HepG2 (cell line): ENCODE results near the gene ACBD7. TPM values are rescaled to one million over a fixed set of nuclear protein-coding genes. Genes with fewer than 3 reads are reported as not detected.

ENCODE experiments used
- ARNTL ChIP-seq: sonication (generic); formaldehyde crosslinking; IDR thresholded peaks from 2 replicates; pipeline ENCODE4 v1.4.0; 2020; ENCODE audit warnings: mild to moderate bottlenecking, missing genetic modification reagents
- FOXK2 ChIP-seq: fragments of 450-650 bp; IDR thresholded peaks from 2 replicates; pipeline ENCODE4 v1.6.1; 2016
- HOXA9 ChIP-seq: sonication (generic); formaldehyde crosslinking; IDR thresholded peaks from 2 replicates; pipeline ENCODE4 v1.8.1; 2022; ENCODE audit warnings: missing genetic modification reagents, mild to moderate bottlenecking, moderate library complexity, borderline replicate concordance
- JARID2 ChIP-seq: sonication (generic); formaldehyde crosslinking; IDR thresholded peaks from 2 replicates; pipeline ENCODE4 v1.8.1; 2023; ENCODE audit warnings: missing genetic modification reagents, inconsistent platforms; ENCODE audit not compliant: insufficient replicate concordance
- NCOA2 ChIP-seq: sonication (generic); formaldehyde crosslinking; IDR thresholded peaks from 2 replicates; pipeline ENCODE4 v1.8.0; 2022; ENCODE audit warnings: inconsistent platforms
- RCOR2 ChIP-seq: IDR thresholded peaks from 2 replicates; pipeline ENCODE4 v1.6.1; 2016; ENCODE audit warnings: missing biosample characterization, missing genetic modification reagents
- SALL2 ChIP-seq: sonication (generic); formaldehyde crosslinking; IDR thresholded peaks from 2 replicates; pipeline ENCODE4 v1.8.1; 2023; ENCODE audit warnings: mild to moderate bottlenecking, missing genetic modification reagents, inconsistent platforms
- SOX5 ChIP-seq: IDR thresholded peaks from 2 replicates; pipeline ENCODE4 v1.6.1; 2016; ENCODE audit warnings: borderline replicate concordance
- TCF7 ChIP-seq: sonication (generic); IDR thresholded peaks from 2 replicates; pipeline ENCODE4 v1.6.1; 2016; ENCODE audit warnings: antibody characterized with exemption, low read depth
- YEATS4 ChIP-seq: sonication (generic); formaldehyde crosslinking; IDR thresholded peaks from 2 replicates; pipeline ENCODE4 v1.4.0; 2020; ENCODE audit warnings: missing genetic modification reagents, borderline replicate concordance
- ZNF138 ChIP-seq: sonication (generic); formaldehyde crosslinking; IDR thresholded peaks from 2 replicates; pipeline ENCODE4 v1.5.0; 2020; ENCODE audit warnings: mild to moderate bottlenecking, low read depth, missing genetic modification reagents
- ZNF160 ChIP-seq: sonication (generic); formaldehyde crosslinking; IDR thresholded peaks from 2 replicates; pipeline ENCODE4 v1.8.0; 2022; ENCODE audit warnings: mild to moderate bottlenecking, inconsistent platforms, missing genetic modification reagents
- ZNF256 ChIP-seq: sonication (generic); formaldehyde crosslinking; conservative IDR thresholded peaks from 2 replicates; pipeline ENCODE4 v1.4.0; 2020; ENCODE audit warnings: missing genetic modification reagents
- ZNF556 ChIP-seq: sonication (generic); formaldehyde crosslinking; IDR thresholded peaks from 2 replicates; pipeline ENCODE4 v1.4.0; 2020; ENCODE audit warnings: mild to moderate bottlenecking, missing genetic modification reagents, borderline replicate concordance
- ZNF724P ChIP-seq: sonication (generic); formaldehyde crosslinking; IDR thresholded peaks from 2 replicates; pipeline ENCODE4 v1.8.0; 2022; ENCODE audit warnings: missing genetic modification reagents, borderline replicate concordance
- polyA plus RNA-seq, 8 experiments: library from polyadenylated mRNA; depleted of rRNA in 3 of 8; stranded (reverse) in 7 of 8; unstranded in 1 of 8; fragments of >200 nt; fragmentation: Illumina TruSeq in 4 of 8; extraction: Trizol in 4 of 8; gene quantifications; 2 replicates each; pipeline versions ENCODE4 v1.2.1 to v1.2.3, GENCODE V29; 2011 to 2016; ENCODE audit warnings: low read depth in 4 of 8, missing spikeins in 1 of 8, mixed read lengths in 1 of 8; ENCODE audit not compliant: insufficient read depth in 1 of 8
- total RNA-seq, 5 experiments: library from RNA; depleted of rRNA; stranded (reverse); fragments of >200 nt; fragmentation: Illumina TruSeq; extraction: Trizol; gene quantifications; 2 replicates each; pipeline ENCODE4 v1.2.3, GENCODE V29; 2016; ENCODE audit warnings: low read depth in 1 of 5
- TF ChIP-seq, protein P1 (sequence below): sonication (generic); formaldehyde crosslinking; IDR thresholded peaks from 2 replicates; pipeline ENCODE4 v1.5.1; 2020; ENCODE audit warnings: missing genetic modification reagents, mild to moderate bottlenecking, borderline replicate concordance
- TF ChIP-seq, protein P2 (sequence below): sonication (generic); formaldehyde crosslinking; IDR thresholded peaks from 2 replicates; pipeline ENCODE4 v1.8.0; 2022; ENCODE audit warnings: mild to moderate bottlenecking, missing genetic modification reagents
- TF ChIP-seq, protein P3 (sequence below): sonication (generic); formaldehyde crosslinking; IDR thresholded peaks from 2 replicates; pipeline ENCODE4 v1.4.0; 2020; ENCODE audit warnings: missing genetic modification reagents
- TF ChIP-seq, protein P4 (sequence below): sonication (generic); formaldehyde crosslinking; IDR thresholded peaks from 2 replicates; pipeline ENCODE4 v1.8.0; 2022; ENCODE audit warnings: mild to moderate bottlenecking, missing genetic modification reagents; ENCODE audit not compliant: insufficient replicate concordance

Gene ACBD7
- total and polyA plus RNA-seq, 2 of the 13 experiments (the other 11 are each of a cell fraction or from before 2014, with no cell fraction given): 1.4 to 2.6 TPM

DNA sequence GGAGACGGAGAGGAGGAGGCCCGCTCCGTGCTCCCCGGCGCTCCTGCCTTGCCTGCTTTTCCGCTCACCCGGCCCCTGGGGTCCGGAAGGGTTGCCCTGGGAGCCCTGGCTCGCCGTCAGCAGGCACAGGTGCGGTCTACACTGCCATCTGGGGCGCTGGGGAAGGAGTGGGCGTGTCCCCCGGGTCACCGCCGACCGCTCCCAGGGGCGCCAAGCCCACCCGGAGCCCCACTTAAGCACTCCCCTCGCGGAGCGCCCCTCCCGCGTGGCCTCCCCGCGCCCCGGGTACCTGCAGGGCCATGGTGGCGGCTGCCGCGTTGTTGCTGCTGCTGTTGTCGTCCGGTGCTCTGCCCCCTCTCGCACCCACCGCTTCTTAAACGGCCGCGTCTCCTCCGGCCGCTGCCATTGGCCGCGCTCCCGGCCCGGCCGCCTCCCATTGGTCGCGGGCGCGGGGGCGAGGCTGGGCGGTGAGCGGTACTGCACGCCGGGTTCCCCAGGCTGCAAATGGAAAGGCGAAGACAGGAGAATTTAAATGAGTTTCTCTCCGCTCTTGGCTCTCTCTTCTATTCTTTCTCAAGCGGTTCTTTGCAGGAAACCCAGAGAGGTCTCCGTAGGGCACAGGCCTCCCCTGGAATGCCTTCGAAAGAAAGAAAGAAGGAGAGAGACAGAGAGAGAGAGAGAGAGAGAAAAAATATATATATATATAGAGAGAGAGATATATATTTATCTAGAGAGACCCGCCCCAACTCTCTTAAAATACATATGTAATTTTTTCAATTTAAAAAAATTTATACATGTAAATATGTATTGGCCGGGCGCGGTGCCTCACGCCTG, at the start of gene ACBD7 (continued):
- TF ChIP-seq SOX5 (CRISPR knock-in tag) (no peak), ZNF724P (CRISPR knock-in tag) (peak; percentile 33; the same call in 1 of the 2 replicates), FOXK2 (no peak), NCOA2 (CRISPR knock-in tag) (no peak), RCOR2 (CRISPR knock-in tag) (no peak), JARID2 (CRISPR knock-in tag) (no peak), ZNF160 (CRISPR knock-in tag) (0 out of 2 replicates have a peak, but pooled peaks have one; percentile 17), HOXA9 (no peak), ZNF556 (CRISPR knock-in tag) (peak; percentile 59; the same call in 1 of the 2 replicates), ZNF138 (CRISPR knock-in tag) (no peak), YEATS4 (CRISPR knock-in tag) (0 out of 2 replicates have a peak, but pooled peaks have one; percentile 40), TCF7 (no peak), ARNTL (CRISPR knock-in tag) (no peak), ZNF256 (CRISPR knock-in tag) (no peak), SALL2 (CRISPR knock-in tag) (no peak)
- TF ChIP-seq, protein P1, sequence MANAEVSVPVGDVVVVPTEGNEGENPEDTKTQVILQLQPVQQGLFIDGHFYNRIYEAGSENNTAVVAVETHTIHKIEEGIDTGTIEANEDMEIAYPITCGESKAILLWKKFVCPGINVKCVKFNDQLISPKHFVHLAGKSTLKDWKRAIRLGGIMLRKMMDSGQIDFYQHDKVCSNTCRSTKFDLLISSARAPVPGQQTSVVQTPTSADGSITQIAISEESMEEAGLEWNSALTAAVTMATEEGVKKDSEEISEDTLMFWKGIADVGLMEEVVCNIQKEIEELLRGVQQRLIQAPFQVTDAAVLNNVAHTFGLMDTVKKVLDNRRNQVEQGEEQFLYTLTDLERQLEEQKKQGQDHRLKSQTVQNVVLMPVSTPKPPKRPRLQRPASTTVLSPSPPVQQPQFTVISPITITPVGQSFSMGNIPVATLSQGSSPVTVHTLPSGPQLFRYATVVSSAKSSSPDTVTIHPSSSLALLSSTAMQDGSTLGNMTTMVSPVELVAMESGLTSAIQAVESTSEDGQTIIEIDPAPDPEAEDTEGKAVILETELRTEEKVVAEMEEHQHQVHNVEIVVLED: no peak; the same call in 1 of the 2 replicates
- TF ChIP-seq, protein P2, sequence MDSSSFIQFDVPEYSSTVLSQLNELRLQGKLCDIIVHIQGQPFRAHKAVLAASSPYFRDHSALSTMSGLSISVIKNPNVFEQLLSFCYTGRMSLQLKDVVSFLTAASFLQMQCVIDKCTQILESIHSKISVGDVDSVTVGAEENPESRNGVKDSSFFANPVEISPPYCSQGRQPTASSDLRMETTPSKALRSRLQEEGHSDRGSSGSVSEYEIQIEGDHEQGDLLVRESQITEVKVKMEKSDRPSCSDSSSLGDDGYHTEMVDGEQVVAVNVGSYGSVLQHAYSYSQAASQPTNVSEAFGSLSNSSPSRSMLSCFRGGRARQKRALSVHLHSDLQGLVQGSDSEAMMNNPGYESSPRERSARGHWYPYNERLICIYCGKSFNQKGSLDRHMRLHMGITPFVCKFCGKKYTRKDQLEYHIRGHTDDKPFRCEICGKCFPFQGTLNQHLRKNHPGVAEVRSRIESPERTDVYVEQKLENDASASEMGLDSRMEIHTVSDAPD: 0 out of 2 replicates have a peak, but pooled peaks have one; percentile 36
- TF ChIP-seq, protein P3, sequence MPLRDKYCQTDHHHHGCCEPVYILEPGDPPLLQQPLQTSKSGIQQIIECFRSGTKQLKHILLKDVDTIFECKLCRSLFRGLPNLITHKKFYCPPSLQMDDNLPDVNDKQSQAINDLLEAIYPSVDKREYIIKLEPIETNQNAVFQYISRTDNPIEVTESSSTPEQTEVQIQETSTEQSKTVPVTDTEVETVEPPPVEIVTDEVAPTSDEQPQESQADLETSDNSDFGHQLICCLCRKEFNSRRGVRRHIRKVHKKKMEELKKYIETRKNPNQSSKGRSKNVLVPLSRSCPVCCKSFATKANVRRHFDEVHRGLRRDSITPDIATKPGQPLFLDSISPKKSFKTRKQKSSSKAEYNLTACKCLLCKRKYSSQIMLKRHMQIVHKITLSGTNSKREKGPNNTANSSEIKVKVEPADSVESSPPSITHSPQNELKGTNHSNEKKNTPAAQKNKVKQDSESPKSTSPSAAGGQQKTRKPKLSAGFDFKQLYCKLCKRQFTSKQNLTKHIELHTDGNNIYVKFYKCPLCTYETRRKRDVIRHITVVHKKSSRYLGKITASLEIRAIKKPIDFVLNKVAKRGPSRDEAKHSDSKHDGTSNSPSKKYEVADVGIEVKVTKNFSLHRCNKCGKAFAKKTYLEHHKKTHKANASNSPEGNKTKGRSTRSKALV: no peak
- TF ChIP-seq, protein P4, sequence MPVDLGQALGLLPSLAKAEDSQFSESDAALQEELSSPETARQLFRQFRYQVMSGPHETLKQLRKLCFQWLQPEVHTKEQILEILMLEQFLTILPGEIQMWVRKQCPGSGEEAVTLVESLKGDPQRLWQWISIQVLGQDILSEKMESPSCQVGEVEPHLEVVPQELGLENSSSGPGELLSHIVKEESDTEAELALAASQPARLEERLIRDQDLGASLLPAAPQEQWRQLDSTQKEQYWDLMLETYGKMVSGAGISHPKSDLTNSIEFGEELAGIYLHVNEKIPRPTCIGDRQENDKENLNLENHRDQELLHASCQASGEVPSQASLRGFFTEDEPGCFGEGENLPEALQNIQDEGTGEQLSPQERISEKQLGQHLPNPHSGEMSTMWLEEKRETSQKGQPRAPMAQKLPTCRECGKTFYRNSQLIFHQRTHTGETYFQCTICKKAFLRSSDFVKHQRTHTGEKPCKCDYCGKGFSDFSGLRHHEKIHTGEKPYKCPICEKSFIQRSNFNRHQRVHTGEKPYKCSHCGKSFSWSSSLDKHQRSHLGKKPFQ (CRISPR knock-in tag): no peak
